ENCODE data around the gene CORO1C.
"Not testable (repeated sequence)": the region's sequence is repeated elsewhere in the genome, so short reads cannot be mapped to it uniquely, and the experiment has no call there.

CORO1C gene

DNA sequence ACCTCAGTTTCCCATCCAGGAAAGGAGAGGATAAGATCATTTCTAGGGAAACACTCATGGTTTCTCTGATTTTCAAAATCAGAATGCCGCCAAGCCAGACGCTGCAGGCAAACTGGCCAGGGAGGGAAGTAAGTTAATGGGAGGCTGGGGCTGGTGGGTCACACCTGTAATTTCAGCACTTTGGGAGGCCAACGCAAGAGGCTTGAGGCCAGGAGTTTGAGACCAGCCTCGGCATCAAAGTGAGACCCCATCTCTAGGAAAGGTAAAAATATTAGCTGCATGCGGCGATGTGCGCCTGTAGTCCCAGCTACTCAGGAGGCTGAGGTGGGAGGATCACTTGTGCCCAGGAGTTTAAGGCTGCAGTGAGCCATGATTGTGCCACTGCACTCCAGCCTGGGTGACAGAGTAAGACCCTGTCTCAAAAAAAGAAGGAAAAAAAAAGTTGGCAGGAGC lies 98.2 kb downstream of the CORO1C start:
- no peak for FAIRE-seq

DNA sequence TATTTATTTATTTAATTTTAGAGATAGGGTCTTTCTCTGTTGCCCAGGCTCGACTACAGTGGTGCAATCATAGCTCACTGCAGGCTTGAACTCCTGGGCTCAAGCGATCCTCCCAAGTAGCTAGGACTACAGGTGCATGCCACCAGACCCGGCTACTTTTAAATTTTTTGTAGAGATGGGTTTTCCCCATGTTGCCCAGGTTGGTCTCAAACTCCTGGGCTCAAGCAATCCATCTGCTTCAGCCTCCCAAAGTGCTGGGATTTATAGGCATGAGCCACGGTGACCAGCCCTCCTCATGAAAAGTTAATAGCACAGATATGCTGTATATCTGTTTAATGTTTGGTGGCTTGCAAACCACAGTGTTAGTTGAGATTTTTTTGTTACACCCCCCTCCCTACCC lies 100.1 kb downstream of the CORO1C start:
- not testable (repeated sequence) for FAIRE-seq

DNA sequence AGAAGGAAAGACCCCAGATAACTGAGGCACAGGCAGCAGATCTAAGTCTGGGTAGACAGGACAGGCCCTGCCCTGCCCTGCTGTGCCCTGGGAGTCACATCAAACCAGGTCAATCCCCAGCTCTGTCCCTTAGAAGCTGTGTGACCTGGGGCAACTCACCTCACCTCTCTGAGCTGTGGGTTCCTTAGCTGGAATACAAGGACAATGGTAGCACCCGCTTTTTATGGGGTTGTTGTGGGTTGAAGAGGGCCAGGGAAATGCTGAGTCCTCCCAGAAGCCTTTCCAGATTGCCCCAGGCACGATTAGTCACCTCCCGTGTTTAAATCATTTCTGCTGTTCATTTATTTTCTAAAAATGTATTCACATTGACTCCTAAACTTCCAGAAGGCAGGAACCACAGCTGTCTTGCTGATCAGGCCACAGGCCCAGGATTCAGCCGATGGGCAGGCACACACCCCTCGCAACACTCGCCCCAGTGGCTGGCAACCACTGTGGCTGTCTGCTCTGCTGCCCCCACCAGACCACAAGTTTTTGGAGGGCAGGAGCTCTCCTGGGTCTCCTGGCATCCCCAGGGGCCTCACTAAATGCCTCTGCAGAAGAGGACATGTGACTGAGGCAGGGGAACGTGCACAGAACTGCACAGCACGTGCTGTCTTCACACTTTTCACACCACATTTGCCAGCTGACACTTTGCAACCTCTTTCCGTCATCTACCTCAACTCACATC lies 100.7 kb downstream of the CORO1C start:
- no peak for FAIRE-seq

DNA sequence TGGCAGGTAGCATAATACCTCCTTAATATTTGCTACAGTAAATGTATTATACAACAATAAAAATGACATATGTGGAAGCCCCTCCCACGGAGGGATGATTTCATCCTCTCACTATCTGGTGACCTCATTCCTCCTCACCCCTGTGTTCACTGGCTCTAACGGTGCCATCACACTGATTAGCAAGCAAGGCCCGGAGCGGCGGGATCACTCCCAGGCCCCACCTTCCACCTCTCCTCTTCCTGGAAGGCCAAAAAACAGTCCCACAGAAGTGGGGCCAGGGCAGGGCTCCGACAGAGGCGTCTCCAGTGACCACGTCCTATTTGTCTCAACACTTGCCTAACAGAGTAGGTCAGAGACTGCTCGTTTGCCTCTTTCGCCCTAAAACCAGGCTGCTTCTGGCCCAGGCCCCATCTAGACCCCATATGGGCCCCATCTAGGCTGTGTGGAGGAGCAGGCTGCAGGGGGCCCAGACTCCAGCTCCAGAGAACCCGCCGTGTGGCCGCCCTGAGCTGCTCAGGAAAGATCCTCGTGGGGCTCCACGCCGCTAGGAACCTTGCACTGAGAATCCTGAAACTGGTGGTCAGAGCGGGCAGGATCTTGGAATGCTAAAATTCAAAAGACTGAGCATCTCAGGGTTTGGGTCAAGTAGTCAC lies 101.4 kb downstream of the CORO1C start:
- no peak for FAIRE-seq

DNA sequence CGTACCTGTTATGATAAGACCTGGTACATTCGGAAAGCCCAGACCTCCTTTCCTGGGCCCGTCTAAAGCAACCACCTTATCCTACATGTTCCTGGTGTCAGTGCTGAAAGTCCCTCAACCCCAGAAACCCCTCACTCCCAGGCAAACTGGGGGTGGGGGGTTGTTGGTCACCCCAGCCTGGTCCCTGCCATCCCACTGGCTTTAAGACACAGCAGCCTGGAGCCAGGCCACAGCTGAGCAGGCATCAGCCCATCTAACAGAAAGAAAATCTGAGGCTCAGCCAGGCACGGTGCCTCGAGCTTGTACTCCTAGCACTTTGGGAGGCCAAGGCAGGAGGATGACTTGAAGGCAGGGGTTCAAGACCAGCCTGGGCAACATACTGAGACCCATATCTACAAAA lies 102.2 kb downstream of the CORO1C start:
- FAIRE-seq = no peak

DNA sequence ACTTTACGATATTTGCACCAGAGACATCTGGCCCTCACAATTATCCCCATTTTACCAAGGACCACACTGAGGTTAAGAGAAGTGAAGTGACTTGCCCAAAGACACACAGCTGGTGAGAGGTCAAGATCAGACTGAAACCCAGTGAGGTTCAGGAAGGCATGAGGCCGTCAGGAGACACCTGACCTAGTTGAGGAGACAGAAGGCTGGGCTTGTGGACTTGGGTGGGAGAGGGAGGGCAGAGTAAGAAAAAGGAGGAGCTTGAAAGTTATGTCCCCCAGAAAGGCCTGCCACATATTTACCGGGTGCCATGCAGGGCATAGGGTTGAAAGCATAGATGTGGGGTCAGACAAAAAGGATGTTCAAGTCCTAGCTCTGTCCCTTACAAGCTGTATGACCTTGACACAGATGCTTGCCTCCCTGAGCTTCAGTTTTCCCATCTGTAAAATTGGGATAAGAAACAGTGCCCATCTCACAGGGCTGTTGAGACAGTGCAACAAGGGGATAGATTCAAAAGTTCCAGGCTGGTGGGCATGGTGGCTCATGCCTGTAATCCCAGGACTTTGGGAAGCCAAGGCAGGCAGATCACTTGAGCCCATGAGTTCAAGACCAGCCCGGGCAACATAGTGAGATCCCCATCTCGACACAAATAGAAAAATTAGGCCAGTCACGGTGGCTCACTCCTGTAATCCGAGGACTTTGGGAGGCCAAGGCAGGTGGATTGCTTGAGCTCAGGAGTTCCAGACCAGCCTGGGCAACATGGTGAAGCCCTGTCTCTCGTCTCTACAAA lies 104.0 kb downstream of the CORO1C start:
- FAIRE-seq = no peak

DNA sequence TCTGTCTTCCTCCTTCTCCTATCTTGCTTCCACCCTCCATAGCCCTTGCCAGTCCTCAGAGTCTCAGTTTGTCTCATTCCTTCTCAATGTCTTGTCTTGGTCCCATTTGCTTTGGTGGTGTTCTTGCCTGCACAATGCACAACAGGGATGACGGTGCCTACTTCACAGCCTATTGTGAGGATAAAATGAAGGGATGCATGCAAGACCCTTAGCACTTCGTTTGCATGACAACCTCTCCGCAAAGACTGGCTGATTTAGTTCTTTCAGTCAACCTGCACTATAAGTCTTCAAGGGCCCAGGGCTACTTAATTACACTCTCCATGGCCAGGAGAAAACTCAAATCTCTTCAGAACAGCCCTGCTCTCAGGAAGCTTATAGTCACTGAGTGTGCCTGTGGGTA lies 106.1 kb downstream of the CORO1C start:
- FAIRE-seq = no peak

DNA sequence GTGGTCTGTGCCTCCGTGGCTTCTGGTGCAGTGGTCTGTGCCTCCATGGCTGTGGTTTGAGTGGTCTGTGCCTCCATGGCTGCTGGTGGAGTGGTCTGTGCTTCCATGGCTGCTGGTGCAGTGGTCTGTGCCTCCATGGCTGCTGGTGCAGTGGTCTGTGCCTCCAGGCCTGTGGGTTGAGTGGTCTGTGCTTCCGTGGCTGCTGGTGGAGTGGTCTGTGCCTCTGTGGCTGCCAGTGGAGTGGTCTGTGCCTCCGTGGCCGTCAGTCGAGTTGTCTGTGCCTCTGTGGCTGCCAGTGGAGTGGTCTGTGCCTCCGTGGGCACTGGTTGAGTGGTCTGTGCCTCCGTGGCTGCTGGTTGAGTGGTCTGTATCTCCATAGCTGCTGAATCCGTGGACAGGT lies 107.7 kb downstream of the CORO1C start:
- no peak for FAIRE-seq

DNA sequence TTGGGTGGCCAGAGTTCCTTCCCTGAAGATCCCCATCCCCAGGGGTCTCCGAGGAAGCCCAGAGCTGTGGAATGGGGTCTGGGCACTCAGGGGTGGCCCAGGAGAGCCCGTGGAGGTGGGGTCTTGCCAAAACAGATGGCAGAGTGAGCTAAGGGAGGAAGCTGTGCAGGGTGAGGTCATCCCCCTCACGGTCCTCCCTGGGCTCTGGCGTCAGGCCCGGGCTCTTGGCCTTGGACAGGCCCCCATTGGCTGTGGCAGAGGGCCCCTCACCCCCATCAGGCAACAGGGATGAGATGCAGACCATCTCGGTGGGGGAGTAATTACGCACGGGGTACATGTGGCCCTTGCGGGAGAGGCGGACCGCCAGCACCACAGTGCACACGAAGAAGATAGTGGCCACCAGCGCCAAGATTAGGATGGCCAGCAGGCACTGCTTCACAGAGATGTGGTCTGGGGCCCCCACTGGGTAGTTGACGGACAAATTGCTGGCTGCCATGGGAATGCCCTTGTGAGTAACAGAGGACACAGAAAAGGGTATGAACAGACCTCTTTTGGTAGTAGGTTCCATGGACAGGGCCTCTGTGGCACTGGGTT lies 108.3 kb downstream of the CORO1C start:
- FAIRE-seq = no peak

DNA sequence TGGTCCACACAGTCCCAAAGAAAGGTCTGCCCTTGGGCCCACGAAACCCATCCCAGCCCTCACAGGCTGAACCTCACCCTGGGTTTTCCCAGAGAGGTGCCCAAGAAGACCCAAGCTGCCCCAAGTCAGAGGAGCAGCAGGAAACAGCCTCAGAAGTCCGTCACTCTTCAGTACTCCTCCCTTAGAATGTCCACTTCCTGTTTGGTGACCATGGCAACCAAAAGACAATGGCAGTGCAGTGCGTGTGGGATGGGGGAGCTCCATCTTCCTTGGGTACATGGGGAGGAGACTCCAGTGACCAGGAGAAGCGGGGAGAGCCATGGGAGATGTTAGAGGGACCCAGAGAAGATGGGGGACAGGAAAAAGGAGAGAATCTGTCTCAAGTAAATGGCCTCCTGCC lies 108.9 kb downstream of the CORO1C start:
- FAIRE-seq = no peak

DNA sequence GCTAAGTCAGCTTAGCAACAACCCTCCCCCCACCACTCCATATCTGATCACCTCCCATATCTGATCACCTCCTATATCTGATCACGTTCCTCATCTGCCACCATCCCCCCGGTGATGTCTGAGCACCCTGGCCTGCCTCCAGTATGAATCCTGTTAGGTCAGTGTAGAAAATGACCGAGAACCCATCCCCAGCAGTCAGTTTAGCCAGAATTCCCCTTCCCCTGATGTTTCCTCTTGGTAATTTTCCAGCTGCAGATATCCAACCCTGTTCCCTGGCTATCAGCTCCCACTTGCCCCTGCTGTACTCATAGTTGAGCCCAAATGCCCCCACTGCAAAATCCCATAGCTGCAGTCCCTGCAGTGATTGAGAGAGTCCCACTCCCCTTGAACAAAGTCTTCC lies 110.2 kb downstream of the CORO1C start:
- FAIRE-seq = no peak

DNA sequence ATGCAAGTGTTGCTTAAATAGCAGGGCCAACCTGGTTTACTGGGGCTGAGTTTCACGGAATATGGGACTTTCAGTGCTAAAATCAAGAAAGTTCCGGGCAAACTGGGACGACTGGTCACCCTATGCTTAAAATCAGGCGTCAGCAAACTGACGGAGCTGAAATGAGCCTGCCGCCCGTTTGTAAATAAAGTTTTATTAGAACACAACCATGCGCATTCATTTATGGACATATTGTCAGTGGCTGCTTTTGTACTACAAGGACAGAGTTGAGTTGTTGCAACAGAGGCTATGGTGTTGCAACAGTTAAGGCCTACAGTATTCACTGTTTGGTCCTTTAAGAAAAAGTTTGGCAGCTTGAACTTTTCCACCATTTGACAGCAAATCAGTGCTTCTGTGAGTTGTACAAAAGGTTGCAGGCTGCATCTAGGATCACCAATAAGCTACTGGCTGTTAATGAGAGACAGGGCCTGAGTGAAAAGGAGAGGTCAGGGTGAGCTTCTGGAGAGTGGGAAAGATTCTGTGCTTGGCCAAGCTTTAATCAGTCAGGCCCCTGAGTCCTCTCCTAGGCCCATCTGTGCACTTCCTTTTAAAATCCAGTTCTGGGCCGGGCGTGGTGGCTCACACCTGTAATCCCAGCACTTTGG lies 111.0 kb downstream of the CORO1C start:
- no peak for FAIRE-seq

DNA sequence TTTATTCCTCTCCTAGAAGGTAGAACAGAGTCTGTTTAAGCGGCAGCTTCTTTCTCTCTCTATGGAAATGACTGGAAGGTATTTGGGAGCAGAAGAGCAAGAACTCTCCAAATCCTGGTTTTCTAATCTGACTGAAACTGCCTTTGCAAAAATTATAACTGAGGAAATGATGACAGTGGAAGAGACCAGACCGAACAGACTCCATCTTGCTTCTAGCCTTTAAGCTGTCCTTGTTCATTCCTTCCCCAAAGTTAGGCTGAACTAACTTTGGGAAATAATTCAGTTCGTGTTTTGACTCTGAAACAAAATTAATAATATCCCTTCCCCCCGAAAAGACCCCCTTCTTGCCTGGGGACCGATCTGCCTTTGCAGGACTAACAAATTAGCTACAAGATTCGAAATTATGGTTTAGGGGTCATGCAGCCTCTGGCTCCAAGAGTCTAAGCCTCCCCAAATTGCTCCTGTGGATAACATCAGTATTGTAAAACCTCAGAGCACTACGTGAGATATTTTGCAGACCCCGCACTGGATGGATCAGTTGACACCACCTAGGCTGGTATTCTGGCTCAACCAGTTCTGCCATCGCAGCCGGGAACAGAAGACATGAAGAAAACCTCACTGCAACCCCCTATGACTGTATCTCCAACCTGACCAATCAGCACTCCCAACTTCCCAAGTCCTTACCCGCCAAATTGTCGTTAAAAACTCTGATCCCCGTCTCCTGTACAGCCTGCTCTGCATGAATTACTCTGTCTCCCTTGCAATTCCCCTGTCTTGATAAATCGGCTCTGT lies 111.8 kb downstream of the CORO1C start:
- FAIRE-seq = no peak

DNA sequence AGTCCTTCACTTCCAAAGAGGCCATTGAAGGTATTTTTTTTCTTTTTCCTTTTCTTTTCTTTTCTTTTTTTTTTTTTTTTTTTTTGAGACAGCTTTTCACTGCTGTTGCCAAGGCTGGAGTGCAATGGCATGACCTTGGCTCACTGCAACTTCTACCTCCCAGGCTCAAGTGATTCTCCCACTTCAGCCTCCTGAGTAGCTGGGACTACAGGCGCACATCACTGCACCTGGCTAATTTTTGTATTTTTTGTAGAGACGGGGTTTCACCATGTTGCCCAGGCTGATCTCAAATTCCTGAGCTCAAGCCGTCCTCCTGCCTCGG lies 112.4 kb downstream of the CORO1C start:
- not testable (repeated sequence) for FAIRE-seq

DNA sequence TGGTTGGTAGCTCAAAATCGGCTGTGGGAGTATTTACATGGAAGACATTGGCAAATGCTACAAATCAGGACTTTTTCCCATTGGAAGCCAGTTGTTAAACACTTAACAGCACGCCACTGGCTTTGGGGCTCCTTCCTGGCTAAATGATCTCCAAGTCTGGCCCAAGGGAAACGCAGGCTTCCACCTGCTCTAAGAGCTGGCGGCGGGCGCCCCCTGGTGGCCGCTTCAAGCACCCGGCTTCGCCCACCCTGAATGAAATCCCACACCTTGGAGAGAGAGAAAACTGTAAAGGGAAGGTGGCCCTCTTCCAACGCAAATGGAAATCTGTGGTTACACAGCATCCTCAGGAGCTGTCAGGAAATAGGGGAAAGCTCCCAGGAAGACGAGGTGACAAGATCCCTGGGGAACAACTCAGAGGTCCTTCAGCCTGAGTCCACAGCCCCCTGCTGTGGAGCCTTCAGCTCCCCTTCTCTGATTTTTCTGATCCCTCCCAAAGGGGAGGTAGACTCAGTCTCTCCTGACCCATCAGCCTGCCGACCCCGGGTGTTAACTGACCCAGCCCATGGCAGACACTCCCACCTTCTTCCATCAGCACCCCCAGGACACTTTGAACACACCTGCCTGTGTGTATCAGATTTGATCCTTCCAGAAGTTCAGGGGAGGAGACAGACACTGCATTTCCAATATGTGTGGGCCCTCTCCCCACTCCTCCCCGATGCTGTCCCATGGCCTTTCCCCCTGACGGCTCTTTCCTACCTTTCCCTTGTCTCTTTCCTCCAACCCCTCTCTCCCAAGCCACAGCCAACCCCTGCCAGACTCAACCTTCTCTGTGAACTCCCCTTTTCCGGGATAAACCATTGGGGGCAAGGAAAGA lies 113.0 kb downstream of the CORO1C start:
- FAIRE-seq = no peak

DNA sequence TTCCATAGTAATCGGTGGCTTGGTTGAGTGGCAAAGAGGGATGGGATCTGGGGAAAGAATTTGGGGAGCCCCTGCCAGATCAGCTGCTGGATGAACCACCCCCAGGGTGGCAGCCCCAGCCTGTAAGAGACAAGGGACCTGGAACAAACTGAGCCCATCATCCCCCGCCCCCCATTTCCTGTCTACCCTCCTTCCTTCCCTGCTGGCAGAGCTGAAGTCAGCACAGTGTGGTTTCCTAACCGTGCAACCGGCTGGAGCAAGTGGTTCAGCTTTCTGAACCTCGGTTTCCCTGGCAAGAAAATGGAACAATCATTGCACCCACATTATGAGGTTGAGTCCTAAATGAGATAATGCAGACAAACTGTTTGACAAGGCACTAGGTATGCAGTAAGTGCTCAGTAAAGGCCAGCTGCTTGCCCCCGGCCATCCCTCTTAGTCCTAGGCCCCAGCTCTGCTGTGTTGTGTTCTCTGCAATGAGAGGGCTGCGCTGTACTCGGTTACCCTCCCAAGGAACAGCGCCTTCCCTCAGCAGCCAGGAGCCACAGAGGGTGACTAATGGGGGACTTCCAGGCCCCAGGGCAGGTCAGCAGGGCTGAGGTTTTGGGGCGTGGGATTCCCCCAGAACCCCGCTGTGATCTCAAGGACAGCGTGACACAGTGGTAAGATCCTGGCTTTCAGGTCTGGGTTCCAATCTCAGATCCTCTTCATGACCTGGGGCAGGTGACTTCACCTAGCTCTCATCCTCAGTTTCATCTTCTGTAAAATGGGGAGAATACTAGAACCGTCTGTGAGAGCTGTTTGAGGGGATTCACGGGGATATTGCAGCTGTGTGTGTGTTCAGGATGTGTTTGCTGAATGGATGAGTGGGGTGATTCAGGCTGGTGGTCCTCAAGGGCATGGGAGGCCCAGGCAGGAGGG lies 114.1 kb downstream of the CORO1C start:
- FAIRE-seq = no peak

DNA sequence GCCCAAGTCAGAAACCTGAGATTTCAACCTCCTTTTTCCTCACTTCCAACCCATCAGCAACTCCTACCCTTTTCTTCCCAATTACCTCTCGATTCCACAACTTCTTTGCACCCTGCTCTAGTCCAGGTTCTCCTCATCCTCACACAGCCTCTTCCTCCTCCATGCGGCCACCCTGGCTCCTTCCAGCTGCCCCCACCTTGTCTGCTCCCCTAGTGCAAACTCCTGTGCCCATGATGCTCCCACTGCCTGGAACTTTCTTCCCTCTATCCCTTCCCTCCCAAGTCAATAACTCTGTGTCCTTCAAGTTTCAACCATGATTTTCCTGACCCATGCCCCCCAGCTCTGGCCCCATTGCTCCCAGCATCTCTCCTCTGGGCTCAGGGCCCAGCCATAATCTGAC lies 115.0 kb downstream of the CORO1C start:
- FAIRE-seq = no peak

DNA sequence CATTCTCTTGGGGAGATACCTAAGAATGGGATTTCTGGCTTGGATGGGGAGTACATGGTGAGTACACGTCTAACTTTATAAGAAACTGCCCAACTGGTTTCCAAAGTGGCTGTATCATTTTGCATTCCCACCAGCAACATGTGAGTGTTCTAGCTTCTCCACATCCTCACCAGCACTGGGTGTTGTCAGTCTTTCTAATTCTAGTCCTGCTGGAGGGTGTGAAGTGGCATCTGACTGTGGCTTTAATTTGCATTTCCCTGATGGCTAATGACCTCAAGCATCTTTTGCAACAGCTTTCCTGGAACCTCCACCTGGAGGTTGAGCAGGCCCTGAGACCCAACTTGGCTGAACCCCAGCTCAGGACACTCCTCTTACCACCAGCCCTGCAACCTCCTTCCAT lies 115.4 kb downstream of the CORO1C start:
- FAIRE-seq = no peak

DNA sequence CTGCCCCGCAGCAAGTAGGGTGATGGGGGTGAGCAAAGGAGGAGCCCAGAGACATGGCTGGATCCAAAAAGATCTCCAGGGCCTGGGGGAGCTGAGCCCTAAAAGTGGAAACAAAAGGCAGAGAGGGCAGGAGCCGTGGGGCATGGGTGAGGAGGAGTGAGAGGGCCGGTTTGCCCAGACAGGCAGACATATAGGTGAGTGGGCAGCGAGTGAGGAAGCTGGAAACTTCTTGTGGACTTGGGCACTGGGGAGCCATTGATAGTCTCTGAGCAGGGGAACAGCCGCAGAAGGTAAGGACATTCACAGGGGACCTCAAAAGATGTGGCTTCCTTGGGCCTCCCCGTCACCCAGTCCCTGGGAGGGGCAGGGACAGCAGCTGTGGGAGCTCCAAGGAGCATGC lies 116.7 kb downstream of the CORO1C start:
- no peak for FAIRE-seq

DNA sequence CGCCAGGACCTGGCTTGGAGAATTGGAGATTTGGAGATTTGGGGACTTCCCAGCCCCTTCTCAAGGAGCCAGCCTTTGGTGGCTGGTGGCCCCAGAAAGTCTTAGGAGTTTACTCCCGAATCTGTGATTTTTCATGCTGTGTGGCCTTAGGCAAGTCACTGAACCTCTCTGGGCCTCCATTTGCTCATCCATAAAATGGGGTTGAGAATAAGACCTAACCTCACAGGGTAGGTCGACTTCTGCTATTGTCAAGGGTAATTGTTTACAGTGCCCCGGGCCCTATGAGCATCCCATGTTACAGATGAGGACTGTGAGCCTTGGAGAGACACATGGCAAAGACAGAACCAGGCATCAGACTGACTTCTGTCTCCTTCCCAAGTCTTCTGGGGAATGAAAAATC lies 117.3 kb downstream of the CORO1C start:
- no peak for FAIRE-seq
